Measurements from ENCODE around the gene B3GALNT2. TPM values are rescaled to one million over a fixed set of nuclear protein-coding genes. Genes with fewer than 3 reads are reported as not detected.

B3GALNT2 gene
- total and polyA plus RNA-seq, 2 donors from 2014 or later = 2.0 to 14.4 TPM

DNA sequence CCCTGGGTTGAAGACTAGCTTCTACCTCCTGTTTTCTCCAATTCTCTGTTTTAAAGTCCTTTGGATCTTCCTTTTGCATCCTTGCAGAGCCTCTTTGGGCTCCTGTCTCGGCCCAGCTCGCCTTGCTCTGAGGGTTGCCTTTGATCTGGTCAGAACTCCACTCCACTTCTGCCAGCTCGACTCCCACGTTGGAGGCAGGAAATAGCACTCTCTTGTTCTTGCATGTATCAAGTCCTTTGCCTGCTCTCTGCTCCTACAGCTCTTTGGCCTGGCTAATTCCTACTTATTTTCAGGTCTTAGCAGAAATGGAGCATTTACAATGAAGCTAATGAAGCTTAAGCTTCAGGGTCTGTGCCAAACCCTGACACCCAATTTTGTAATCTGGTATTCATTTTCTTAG is 21.1 kb upstream of the B3GALNT2 start:
- Histone ChIP-seq H3K4me3 (ENCODE audit: low read length in 3 of 3) (no peak overlapping the region), H3K27me3 (ENCODE audit: control insufficient read depth, insufficient read depth, low read length) (no peaks in the 10 kb centered on the region)
- DNase-seq = no peak

DNA sequence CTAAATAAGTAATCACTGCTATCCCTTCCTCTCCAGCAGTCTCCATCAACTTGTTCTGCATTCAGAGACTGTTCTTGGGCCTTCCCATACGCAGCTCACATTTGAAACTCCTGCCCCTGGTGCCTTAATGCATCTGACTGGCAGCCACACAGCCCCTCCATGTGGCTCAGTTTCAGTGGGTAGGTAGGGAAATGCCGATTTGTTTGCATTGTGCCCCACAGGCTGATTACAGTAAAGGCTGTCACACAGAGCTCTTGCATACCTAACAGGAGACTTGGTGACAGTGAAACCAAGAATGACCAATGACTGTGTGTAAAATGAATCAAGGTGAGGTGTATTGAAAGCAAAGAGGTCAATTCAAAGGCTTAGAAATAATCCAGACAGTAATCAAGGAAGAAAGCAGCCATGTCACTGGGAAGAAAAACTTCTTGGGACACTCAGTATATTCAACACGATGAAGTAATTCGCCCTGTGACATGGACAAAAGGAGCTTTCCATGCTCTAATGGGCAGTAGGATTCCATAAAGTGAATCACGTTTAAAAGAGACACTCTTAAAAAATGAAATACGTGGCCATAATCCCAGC is 12.7 kb upstream of the B3GALNT2 start:
- Histone ChIP-seq H3K9ac (ENCODE audit: low read length in 3 of 3) (no peak overlapping the region), H3K36me3 (ENCODE audit: control insufficient read depth in 2 of 3, insufficient read depth in 3 of 3, low read length in 3 of 3) (no peaks in the 10 kb centered on the region), H3K27me3 (ENCODE audit: control insufficient read depth, insufficient read depth, low read length) (no peaks in the 10 kb centered on the region), H3K4me3 (ENCODE audit: low read length in 3 of 3) (no peak overlapping the region), H3K4me1 (ENCODE audit: control insufficient read depth in 2 of 3, insufficient read depth in 2 of 3, low read depth in 1 of 3, low read length in 3 of 3) (no peaks in the 10 kb centered on the region), H3K9me3 (ENCODE audit: control insufficient read depth in 2 of 3, insufficient read depth in 1 of 3, low read length in 3 of 3) (no peaks in the 10 kb centered on the region), H3K27ac (ENCODE audit: low read depth in 2 of 2, low read length in 2 of 2) (no peak overlapping the region)
- DNase-seq (no peak), FAIRE-seq (no peak)
- intact Hi-C loops (cut with DNase I) = no loop called here
- TF ChIP-seq, protein P1, sequence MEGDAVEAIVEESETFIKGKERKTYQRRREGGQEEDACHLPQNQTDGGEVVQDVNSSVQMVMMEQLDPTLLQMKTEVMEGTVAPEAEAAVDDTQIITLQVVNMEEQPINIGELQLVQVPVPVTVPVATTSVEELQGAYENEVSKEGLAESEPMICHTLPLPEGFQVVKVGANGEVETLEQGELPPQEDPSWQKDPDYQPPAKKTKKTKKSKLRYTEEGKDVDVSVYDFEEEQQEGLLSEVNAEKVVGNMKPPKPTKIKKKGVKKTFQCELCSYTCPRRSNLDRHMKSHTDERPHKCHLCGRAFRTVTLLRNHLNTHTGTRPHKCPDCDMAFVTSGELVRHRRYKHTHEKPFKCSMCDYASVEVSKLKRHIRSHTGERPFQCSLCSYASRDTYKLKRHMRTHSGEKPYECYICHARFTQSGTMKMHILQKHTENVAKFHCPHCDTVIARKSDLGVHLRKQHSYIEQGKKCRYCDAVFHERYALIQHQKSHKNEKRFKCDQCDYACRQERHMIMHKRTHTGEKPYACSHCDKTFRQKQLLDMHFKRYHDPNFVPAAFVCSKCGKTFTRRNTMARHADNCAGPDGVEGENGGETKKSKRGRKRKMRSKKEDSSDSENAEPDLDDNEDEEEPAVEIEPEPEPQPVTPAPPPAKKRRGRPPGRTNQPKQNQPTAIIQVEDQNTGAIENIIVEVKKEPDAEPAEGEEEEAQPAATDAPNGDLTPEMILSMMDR (IDR thresholded peaks at IDR 0.05; ENCODE audit: borderline replicate concordance, extremely low read depth, insufficient read depth) = no peak

More for the DNA sequence above, 21.1 kb upstream of the B3GALNT2 start:
- H3K36me3 ChIP-seq (ENCODE audit: control insufficient read depth in 2 of 3, insufficient read depth in 3 of 3, low read length in 3 of 3) = no peaks in the 10 kb centered on the region
- H3K4me1 ChIP-seq (ENCODE audit: control insufficient read depth in 2 of 3, insufficient read depth in 2 of 3, low read depth in 1 of 3, low read length in 3 of 3) = no peaks in the 10 kb centered on the region
- TF ChIP-seq, protein P1 (IDR thresholded peaks at IDR 0.05; ENCODE audit: borderline replicate concordance, extremely low read depth, insufficient read depth) = no peak
- no peaks in the 10 kb centered on the region for H3K9me3 ChIP-seq (ENCODE audit: control insufficient read depth in 2 of 3, insufficient read depth in 1 of 3, low read length in 3 of 3)
- no peak overlapping the region for H3K27ac ChIP-seq (ENCODE audit: low read depth in 2 of 2, low read length in 2 of 2)
- no peak for FAIRE-seq
- intact Hi-C loops (cut with DNase I) = no loop called here
- no peak overlapping the region for H3K9ac ChIP-seq (ENCODE audit: low read length in 3 of 3)

DNA sequence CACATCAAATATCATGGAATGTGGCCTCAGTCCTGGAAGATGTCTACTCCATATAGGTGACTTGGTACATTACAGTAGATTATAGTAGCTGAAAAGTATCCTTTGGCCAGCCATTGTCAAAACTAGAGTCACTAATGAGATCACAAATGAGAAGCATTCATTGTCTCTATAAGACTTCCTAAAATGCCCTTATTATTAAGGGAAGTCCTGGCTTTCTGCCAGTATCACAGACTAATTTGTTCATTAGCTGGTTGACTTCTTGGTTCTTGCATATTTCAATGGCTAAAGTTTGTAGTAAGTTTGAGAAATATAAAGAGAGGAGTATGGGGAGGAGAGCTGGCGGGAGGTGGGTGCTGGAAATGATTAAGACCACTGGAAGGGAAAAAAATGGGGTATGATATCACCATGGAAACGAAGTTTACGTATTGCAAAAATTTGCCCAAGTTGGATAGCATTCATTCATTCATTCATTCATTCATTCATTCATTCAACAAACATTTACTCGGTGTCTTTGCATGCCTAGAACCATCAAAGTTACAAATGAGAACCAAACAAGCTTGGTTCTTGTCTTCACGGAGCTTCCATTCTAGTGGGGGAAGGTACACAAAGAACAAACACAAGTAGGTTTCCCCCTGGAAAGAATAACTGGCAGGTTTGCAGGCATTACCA is 11.7 kb upstream of the B3GALNT2 start:
- FAIRE-seq = no peak
- no peak for DNase-seq
- H3K4me3 ChIP-seq (ENCODE audit: low read length in 3 of 3) = no peak overlapping the region
- no peaks in the 10 kb centered on the region for H3K27me3 ChIP-seq (ENCODE audit: control insufficient read depth, insufficient read depth, low read length)
- no peak overlapping the region for H3K27ac ChIP-seq (ENCODE audit: low read depth in 2 of 2, low read length in 2 of 2)
- no peaks in the 10 kb centered on the region for H3K4me1 ChIP-seq (ENCODE audit: control insufficient read depth in 2 of 3, insufficient read depth in 2 of 3, low read depth in 1 of 3, low read length in 3 of 3)
- intact Hi-C loops (cut with DNase I) = no loop called here
- H3K9me3 ChIP-seq (ENCODE audit: control insufficient read depth in 2 of 3, insufficient read depth in 1 of 3, low read length in 3 of 3) = no peaks in the 10 kb centered on the region
- no peaks in the 10 kb centered on the region for H3K36me3 ChIP-seq (ENCODE audit: control insufficient read depth in 2 of 3, insufficient read depth in 3 of 3, low read length in 3 of 3)
- no peak overlapping the region for H3K9ac ChIP-seq (ENCODE audit: low read length in 3 of 3)
- TF ChIP-seq, protein P1 (IDR thresholded peaks at IDR 0.05; ENCODE audit: borderline replicate concordance, extremely low read depth, insufficient read depth) = no peak

Data from kidney (tissue), 14 donors.